GM18951 (cell line): ENCODE measurements around the gene GALNS.
"Not testable (repeated sequence)": the region's sequence is repeated elsewhere in the genome, so short reads cannot be mapped to it uniquely, and the experiment has no call there.

Source experiments
- POLR2A ChIP-seq: IDR thresholded peaks from 4 replicates; pipeline ENCODE4 v1.6.1; 2011; ENCODE audit warnings: mild to moderate bottlenecking; ENCODE audit not compliant: insufficient read length, insufficient read depth; ENCODE audit errors: extremely low read depth
- in situ Hi-C: fragments of 300-500 bp; cut with MboI; formaldehyde crosslinking; loops from one replicate; pipeline ENCODE4 v1.12.0; 2022; ENCODE audit warnings: low sequenced_read_pairs, mixed read lengths, inconsistent platforms; ENCODE audit not compliant: unreplicated experiment

Gene GALNS

DNA sequence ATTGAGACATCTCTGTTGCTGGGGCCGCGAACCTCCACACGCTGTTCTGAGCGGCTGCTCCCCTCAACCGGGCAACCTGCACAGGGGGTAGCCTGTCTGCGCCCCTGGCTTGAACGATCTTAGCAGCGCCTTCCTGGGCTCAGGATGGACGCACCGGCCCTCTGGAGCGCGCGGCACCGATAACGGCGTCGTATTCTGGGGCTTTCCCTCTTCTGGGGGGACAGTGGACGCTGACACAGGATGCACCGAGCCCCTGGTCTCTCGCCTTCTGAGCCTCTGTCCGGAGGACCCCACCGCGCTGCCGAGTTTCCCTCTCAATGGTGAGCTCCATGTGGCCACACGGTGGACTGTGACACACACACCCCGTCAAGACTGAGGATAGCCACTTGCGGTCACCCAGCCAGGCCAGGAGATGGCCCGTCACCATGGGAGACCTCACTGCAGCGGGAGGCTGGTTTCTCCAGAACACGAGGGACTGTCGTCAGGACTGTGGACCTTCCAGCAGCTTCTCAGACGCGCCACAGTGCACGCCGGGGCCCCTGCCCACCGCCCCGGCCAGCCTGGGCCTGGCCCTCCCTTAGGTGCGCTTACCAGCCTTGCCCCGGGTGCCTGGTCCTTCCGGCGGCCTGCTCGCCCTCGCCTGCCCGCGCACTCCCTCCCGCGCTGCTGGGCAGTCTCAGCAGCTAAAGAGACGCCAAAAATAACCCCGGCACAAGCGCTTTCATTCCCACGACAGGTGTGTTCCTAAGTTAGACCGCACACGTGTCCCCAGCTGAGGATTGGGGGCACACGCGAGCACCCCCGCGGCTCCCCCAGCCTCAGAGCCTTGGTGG is 39.7 kb upstream of the GALNS start:
- TF ChIP-seq POLR2A = no peak
- in situ Hi-C loops = no loop called here

DNA sequence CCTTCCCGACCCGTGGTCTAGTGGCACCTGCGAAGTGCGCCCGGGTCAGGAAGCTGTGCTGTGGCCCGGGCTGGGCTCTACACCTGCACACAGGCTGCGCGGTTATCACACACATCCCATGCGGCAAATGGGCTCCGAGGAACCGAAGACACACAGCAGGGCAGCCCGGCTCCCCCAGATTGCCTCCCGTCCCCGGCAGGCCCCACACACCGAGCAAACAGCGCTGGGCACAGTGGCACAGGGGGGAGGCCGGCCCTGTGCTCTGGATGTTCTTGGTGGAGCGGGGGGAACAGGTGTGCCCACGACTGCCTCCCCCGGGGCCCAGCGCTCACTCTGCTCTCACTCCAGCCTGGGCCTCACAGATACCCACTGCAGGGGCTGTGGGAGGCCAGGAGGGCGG is 38.6 kb upstream of the GALNS start:
- no peak for TF ChIP-seq POLR2A
- in situ Hi-C loops = no loop called here

DNA sequence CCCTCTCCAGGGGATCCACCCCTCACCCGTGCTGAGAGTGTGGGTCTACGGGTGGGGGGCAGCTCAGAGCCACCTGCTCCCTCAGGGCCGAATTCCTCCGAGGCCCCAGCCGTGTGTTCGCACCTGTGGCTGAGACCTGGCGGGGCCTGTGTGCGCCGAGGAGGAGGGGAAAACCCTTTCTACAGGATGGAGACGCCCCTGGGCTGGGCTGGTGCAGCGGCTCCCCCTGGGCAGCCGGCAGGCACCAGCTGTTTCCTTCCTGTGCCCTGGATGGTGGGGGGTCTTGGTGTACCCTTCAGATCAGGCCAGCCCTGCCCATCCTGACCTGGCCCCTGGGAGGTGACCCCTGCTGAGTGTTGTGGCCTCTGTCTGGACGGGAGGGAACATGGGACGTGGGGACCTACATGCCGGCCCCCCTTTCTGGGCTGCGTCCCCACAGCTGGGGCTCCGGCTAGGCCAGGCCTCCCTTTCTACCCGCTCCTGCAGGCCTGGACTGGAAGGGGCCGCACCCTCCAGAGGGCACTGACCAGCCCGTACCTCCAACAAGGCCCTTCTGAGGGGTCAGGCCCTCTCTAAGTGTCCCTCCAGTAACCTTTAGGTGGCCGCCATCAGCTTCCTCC is 38.0 kb upstream of the GALNS start:
- in situ Hi-C loops = no loop called here
- TF ChIP-seq POLR2A = no peak

DNA sequence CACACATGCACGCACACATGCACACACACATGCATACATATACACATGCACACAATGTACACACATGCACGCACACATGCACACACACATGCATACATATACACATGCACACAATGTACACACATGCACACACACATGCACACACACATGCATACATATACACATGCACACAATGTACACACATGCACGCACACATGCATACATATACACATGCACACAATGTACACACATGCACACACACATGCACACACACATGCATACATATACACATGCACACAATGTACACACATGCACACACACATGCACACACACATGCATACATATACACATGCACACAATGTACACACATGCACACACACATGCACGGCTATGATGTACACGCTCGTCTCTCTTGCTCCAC is 37.5 kb upstream of the GALNS start:
- in situ Hi-C loops = not testable (repeated sequence)

DNA sequence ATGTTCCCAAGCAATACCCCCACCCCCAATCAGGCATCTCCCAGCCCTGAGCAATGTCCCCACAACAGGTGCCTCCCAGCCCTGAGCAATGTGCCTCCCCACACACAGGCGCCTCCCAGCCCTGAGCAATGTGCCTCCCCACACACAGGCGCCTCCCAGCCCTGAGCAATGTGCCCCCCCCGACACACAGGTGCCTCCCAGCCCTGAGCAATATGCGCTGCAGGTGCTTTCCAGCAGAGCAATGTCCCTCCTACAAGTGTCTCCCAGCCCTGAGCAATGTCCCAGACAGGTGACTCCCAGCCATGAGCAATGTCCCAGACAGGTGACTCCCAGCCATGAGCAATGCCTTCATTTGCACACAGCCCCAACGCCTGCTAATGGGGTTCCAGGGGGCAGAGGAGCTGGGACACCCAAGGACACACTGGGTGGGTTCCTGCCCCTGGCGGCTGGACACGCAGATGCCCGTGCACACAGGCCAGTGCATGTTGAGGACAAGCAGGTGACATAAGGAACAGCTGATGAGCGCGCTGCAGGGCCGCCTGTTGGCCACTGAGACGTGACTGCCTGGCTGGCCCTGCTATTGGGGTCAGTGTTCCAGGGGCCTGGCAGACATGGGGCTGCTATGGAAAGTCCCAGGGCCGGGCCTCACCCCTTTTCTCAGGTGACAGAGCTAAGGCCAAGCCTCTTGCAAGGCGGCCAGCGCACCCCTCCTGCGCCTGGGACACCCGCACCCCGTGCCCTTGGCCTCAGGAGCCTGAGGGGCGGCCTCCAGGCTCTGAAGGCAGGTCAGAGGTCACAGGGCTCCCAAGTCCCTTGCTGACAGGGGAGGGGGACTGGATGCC is 36.6 kb upstream of the GALNS start:
- TF ChIP-seq POLR2A = no peak
- in situ Hi-C loops = no loop called here

DNA sequence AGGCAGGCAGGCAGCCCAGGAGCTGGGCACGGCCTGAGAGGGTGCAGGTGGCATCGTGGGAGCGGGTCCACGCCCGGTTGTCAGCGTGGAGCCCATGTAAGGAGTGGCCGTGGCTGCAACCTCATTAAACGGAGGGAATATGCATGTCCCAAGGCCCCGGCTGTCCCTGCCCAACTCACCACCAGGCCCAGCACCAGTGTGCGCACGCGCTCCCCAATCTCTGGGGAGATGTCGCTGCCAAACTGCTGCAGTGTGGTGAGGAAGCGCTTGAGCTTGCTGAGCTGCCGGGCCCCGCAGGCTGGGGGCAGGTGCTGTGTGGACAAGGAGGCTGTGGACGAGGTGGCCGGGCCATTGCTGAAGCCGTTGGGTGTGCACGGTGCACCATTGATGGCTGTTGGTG is 35.3 kb upstream of the GALNS start:
- in situ Hi-C loops = no loop called here

DNA sequence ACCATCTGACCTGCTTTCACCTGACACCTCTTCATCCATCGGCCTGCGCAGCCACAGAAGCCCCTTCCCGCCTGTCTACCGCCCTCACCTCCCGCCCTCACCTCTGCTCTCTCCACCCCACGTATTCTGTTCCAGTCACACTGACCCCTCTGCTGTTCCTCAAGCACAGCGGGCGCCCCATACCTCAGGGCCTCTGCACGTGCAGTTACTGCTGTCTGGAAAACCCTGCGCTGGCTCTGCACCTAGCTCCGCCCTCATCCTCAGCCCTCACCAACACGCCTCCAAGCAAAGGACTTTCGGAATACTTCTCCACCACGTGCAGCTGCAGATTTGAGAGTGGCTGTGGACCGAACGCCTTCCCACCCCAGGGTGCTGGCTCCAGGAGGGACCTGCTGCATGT is 34.3 kb upstream of the GALNS start:
- in situ Hi-C loops = no loop called here
- TF ChIP-seq POLR2A = no peak

More for the DNA sequence above, 35.3 kb upstream of the GALNS start:
- TF ChIP-seq POLR2A = no peak

DNA sequence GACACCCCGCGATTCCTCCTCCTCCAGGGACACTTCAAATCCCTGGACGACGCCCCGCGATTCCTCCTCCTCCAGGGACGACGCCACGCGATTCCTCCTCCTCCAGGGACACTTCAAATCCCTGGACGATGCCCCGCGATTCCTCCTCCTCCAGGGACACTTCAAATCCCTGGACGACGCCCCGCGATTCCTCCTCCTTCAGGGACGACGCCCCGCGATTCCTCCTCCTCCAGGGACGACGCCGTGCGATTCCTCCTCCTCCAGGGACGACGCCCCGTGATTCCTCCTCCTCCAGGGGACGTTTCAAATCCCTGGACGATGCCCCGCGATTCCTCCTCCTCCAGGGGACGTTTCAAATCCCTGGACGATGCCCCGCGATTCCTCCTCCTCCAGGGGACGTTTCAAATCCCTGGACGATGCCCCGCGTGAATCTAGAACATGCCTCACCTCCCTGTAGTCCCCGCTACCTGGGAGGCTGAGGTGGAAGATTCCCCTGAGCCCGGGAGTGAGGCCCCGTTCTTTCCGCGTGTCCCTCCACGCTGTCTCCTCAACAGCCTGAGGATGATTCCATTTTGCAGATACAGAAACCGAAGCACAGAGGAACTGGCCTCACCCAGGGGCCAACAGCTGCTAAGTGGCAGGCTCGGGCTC is 33.1 kb upstream of the GALNS start:
- in situ Hi-C loops = not testable (repeated sequence)

DNA sequence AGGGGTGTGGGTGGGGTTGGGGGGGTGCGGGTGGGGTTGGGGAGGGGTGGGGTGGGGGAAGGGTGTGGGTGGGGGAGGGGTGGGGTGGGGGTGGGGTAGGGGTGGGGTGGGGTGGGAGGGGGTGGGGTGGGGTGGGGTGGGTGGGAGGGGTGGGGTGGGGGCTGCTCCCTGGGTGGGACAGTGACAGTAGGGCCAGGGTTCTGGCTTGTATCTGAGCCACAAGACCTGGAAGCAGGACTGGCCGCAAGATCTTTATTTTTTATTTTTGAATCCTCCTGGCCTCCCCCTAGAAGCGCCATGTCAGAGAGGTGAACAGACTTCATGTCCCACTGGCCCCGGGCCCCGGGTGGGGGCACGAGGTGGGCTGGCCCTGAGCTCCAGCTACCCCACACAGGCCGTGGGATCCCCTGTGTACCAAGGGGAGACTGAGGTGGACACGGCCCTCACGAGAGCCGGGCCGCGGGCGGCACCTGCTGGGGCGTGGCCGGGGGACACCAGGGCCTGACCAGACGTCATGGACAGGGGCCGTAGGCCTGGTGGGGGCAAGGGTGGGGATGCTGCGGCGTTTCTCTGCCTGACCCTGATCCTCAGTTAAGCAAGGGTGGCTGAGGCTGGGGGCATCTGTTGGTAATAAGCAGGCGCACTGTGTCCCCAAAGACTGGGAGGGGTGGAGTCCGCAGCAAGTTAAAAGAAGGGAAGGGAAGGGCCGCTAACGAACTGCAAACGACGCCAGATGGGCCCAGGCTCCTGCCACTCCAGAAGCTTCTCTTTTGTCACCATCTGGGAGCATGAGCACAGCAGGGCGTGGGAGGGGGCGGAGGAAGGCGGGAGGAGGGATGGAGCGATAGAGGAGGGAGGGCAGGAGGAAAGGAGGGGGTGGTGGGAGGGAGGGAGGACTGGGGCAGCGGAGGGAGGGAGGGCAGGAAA is 32.0 kb upstream of the GALNS start:
- no peak for TF ChIP-seq POLR2A
- in situ Hi-C loops = no loop called here

DNA sequence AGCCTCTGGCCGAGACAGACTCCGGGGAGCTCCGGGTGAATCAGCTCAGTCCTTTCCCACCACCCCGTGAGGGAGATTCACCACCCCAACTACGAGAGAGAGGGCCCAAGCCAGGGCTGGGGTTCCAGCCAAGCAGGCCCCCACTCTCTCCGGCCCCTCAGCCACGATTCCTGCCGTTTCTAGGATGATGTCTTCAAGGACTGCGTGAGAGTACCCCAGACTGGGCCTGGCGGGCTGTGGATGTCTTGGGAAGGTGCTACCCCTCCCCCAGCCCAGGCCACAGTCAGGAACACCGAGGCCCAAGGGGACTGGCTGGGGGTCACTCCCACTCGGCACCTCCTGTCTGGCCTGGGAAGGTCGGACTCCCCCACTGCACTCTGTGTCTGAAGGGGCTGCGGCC is 31.3 kb upstream of the GALNS start:
- TF ChIP-seq POLR2A = no peak
- in situ Hi-C loops = no loop called here

DNA sequence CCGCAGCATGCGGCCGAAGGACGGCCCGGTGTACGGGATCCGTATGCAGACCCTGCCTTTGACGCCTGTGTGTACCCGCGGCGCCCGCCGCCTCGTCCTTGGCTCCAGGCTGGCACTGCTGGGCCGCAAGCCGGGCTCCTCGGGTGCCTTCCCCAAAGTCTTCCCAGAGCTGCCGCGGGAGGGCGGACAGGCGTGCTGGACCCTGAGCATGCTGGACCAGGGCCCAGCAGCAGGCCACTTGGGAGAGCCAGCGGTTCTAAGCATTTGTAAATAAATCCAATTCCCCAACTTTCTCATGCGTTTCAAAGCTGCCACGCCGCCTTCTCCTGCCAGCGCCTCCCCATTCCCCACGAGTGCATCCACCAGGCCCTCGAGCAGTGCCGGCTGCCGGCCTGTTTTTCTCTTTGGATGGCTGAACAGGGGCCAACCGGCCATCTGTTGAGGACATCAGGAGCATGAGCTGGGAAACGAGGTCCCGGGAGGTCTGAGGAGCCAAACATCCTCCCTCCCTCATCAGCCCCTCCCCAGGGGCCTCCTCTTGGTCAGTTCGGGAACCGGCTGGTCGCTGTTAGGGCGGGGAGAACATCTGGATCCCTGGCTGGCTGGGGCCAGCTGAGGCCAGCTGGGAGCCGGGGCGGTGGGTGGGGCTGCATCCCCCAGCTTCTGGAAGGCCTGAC is 30.2 kb upstream of the GALNS start:
- in situ Hi-C loops = no loop called here

DNA sequence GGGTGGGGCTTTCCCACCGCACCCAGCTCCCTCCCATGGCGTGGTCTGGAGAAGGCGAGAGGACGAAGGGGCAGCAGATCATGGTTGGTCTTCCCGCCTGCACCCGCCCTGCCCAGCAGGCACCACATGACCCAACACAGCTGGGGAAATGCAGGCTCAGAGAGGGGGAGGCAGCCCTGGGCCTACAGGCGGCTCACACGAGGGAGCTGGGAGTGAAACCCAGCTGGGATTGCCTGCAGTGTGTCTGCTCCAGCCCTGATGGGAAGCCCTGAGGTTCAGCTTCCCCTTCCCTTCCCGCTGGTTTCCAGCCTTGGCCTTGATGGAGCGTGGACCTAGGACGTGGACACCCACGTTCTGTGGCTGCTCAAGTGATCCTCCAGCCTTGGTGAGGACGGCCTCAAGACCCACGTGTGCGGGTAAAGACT is 29.7 kb upstream of the GALNS start:
- in situ Hi-C loops = no loop called here
- TF ChIP-seq POLR2A = no peak

More for the DNA sequence above, 30.2 kb upstream of the GALNS start:
- TF ChIP-seq POLR2A = no peak
